HEK293 (cell line): Measurements from ENCODE around the gene ELAC2.
A peak's percentile ranks its signal among the peaks of the same experiment; 100 is the strongest.

Source experiments
- CTCF ChIA-PET: fragments of 350-600 bp; formaldehyde crosslinking; extraction: SDS; loops from one replicate; lab custom pipeline; 2021; ENCODE audit warnings: antibody characterized with exemption; lab: Yijun Ruan, JAX
- POLR2A ChIA-PET: fragments of 300-600 bp; formaldehyde crosslinking; extraction: SDS; loops from one replicate; lab custom pipeline; 2020; ENCODE audit warnings: antibody characterized with exemption, inconsistent platforms; lab: Yijun Ruan, JAX
- H3K27ac ChIP-seq: fragments of 200-500 bp; sonication (Bioruptor generic); 2 replicates; pipeline ENCODE4 v1.5.1; 2014; ENCODE audit warnings: low read depth, low read length, control low read depth, inconsistent platforms; ENCODE audit errors: extremely low read depth
- H3K36me3 ChIP-seq, 2 experiments: fragments of 200-500 bp in 1 of 2; sonication (Bioruptor generic) in 1 of 2; 1 replicate in 1 of 2; 2 replicates in 1 of 2; pipeline ENCODE4 v1.5.1; 2014 to 2017; ENCODE audit warnings: inconsistent platforms in 2 of 2, low read length in 2 of 2; ENCODE audit not compliant: control insufficient read depth in 2 of 2, insufficient read depth in 1 of 2
- H3K4me1 ChIP-seq: fragments of 200-500 bp; sonication (Bioruptor generic); 2 replicates; pipeline ENCODE4 v1.5.1; 2014; ENCODE audit warnings: mild to moderate bottlenecking, low read length, inconsistent platforms; ENCODE audit not compliant: control insufficient read depth, insufficient read depth
- H3K4me3 ChIP-seq: 2 replicates; pipeline ENCODE4 v1.5.1; 2011; ENCODE audit warnings: low read depth, mild to moderate bottlenecking, control low read depth, low read length, moderate library complexity
- H3K9me3 ChIP-seq: fragments of 200-500 bp; sonication (Bioruptor generic); 2 replicates; pipeline ENCODE4 v1.5.1; 2014; ENCODE audit warnings: low read depth, low read length, inconsistent platforms; ENCODE audit not compliant: control insufficient read depth, insufficient read depth
- BCL11A ChIP-seq: fragments of 450-650 bp; formaldehyde crosslinking; IDR thresholded peaks from 2 replicates; pipeline ENCODE4 v1.5.1; 2016; ENCODE audit warnings: low read depth, missing biosample characterization, missing genetic modification characterization
- SETDB1 ChIP-seq: IDR thresholded peaks from one replicate; pipeline ENCODE4 v1.6.1; 2017; ENCODE audit warnings: mild to moderate bottlenecking, low read length, moderate library complexity, mixed read lengths; ENCODE audit not compliant: insufficient read length
- YY1 ChIP-seq: fragments of 450-650 bp; formaldehyde crosslinking; IDR thresholded peaks from 2 replicates; pipeline ENCODE4 v1.5.1; 2018; ENCODE audit warnings: missing biosample characterization, missing genetic modification characterization
- ZBTB1 ChIP-seq: fragments of 450-650 bp; formaldehyde crosslinking; IDR thresholded peaks from 2 replicates; pipeline ENCODE4 v1.5.1; 2016; ENCODE audit warnings: missing biosample characterization, missing genetic modification characterization
- ZBTB48 ChIP-seq: fragments of 450-650 bp; formaldehyde crosslinking; IDR thresholded peaks from 2 replicates; pipeline ENCODE4 v1.5.1; 2016; ENCODE audit warnings: missing biosample characterization, missing genetic modification characterization
- ZBTB7A ChIP-seq: fragments of 450-650 bp; formaldehyde crosslinking; IDR thresholded peaks from 2 replicates; pipeline ENCODE4 v1.5.1; 2016; ENCODE audit warnings: low read depth, missing biosample characterization, missing genetic modification characterization
- ZBTB8A ChIP-seq: fragments of 450-650 bp; formaldehyde crosslinking; IDR thresholded peaks from 2 replicates; pipeline ENCODE4 v1.5.1; 2016; ENCODE audit warnings: missing biosample characterization, missing genetic modification characterization
- ZFP41 ChIP-seq: fragments of 450-650 bp; formaldehyde crosslinking; IDR thresholded peaks from 2 replicates; pipeline ENCODE4 v1.5.1; 2016; ENCODE audit warnings: missing biosample characterization, missing genetic modification characterization, borderline replicate concordance
- ZFP69B ChIP-seq: fragments of 450-650 bp; formaldehyde crosslinking; IDR thresholded peaks from 2 replicates; pipeline ENCODE4 v1.5.1; 2016; ENCODE audit warnings: missing biosample characterization, missing genetic modification characterization
- ZNF211 ChIP-seq: fragments of 450-650 bp; formaldehyde crosslinking; IDR thresholded peaks from 2 replicates; pipeline ENCODE4 v1.5.1; 2016; ENCODE audit warnings: low read depth, missing biosample characterization, missing genetic modification characterization
- ZNF324 ChIP-seq: fragments of 450-650 bp; formaldehyde crosslinking; IDR thresholded peaks from 2 replicates; pipeline ENCODE4 v1.5.1; 2016; ENCODE audit warnings: missing biosample characterization, missing genetic modification characterization
- ZNF350 ChIP-seq: fragments of 450-650 bp; formaldehyde crosslinking; IDR thresholded peaks from 2 replicates; pipeline ENCODE4 v1.5.0; 2017; ENCODE audit warnings: missing biosample characterization, mild to moderate bottlenecking, missing genetic modification characterization
- ZNF391 ChIP-seq: fragments of 450-650 bp; formaldehyde crosslinking; IDR thresholded peaks from 2 replicates; pipeline ENCODE4 v1.5.1; 2016; ENCODE audit warnings: low read depth, missing biosample characterization, missing genetic modification characterization, borderline replicate concordance
- ZNF398 ChIP-seq: fragments of 450-650 bp; formaldehyde crosslinking; IDR thresholded peaks from 2 replicates; pipeline ENCODE4 v1.5.1; 2017; ENCODE audit warnings: missing biosample characterization, missing genetic modification characterization
- ZNF423 ChIP-seq: fragments of 450-650 bp; formaldehyde crosslinking; IDR thresholded peaks from 2 replicates; pipeline ENCODE4 v1.5.1; 2016; ENCODE audit warnings: missing biosample characterization, missing genetic modification characterization
- ZNF48 ChIP-seq: fragments of 450-650 bp; formaldehyde crosslinking; IDR thresholded peaks from 2 replicates; pipeline ENCODE4 v1.5.1; 2016; ENCODE audit warnings: missing biosample characterization, missing genetic modification characterization
- ZNF548 ChIP-seq: fragments of 450-650 bp; formaldehyde crosslinking; IDR thresholded peaks from 2 replicates; pipeline ENCODE4 v1.5.1; 2016; ENCODE audit warnings: missing biosample characterization, missing genetic modification characterization
- ZNF561 ChIP-seq: fragments of 450-650 bp; IDR thresholded peaks from 2 replicates; pipeline ENCODE4 v1.5.1; 2018; ENCODE audit warnings: missing biosample characterization, missing genetic modification characterization, borderline replicate concordance
- ZNF623 ChIP-seq: fragments of 450-650 bp; formaldehyde crosslinking; IDR thresholded peaks from 2 replicates; pipeline ENCODE4 v1.5.1; 2016; ENCODE audit warnings: missing biosample characterization, missing genetic modification characterization
- ZNF654 ChIP-seq: fragments of 450-650 bp; formaldehyde crosslinking; IDR thresholded peaks from 2 replicates; pipeline ENCODE4 v1.5.1; 2016; ENCODE audit warnings: low read depth, missing biosample characterization, missing genetic modification characterization
- ZNF660 ChIP-seq: fragments of 450-650 bp; IDR thresholded peaks from 2 replicates; pipeline ENCODE4 v1.5.1; 2018; ENCODE audit warnings: missing biosample characterization, mild to moderate bottlenecking, missing genetic modification characterization
- ZNF777 ChIP-seq: fragments of 450-650 bp; formaldehyde crosslinking; IDR thresholded peaks from 2 replicates; pipeline ENCODE4 v1.5.1; 2017; ENCODE audit warnings: missing biosample characterization, missing genetic modification characterization, borderline replicate concordance
- ZNF791 ChIP-seq: fragments of 450-650 bp; formaldehyde crosslinking; IDR thresholded peaks from 2 replicates; pipeline ENCODE4 v1.5.1; 2016; ENCODE audit warnings: missing biosample characterization, missing genetic modification characterization
- ZSCAN4 ChIP-seq: fragments of 450-650 bp; formaldehyde crosslinking; IDR thresholded peaks from 2 replicates; pipeline ENCODE4 v1.5.1; 2017; ENCODE audit warnings: missing biosample characterization, missing genetic modification characterization
- TF ChIP-seq, protein P1 (sequence below): fragments of 450-650 bp; formaldehyde crosslinking; IDR thresholded peaks from 2 replicates; pipeline ENCODE4 v1.5.1; 2016; ENCODE audit warnings: missing biosample characterization, missing genetic modification characterization

The ELAC2 gene

DNA sequence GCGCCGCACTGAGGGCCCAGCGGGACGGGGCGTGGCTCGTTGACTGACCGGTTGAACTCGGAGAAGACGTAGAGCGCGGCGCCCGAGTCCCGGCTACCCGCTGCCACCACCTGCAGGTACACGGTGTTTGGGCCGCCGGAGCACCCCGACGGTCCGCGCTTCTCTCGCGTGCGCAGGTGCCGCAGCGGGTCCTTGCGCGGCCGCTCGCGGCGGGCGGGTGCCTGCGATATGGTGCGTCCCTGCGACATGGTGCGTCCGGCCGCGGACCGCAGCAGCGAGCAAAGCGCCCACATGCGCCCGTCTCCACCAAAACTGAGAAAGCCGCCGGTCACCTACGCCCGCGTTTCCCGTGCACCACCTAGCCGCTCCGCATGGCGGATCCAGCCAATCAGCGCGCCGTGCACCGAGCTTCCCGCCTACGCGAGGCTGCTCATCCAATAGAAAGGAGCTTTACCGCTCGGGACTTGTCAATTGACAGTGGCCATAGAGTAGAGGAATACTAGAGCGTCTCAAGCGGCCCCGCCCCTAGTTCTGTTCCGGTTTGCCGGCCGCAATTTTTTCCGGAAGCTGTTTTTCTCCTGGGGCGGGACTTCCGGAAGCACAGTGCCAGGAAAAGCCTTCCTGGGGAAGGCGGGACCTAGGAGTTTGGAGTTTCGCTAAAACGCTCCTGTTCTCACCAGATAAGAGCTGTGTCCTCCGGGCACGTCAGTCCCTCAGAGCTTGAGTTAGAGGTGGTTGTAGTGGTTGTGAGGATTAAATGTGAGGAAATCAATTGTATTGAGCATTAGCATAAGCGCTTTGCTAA, at the start of gene ELAC2 (continued):
- TF ChIP-seq ZNF623 (tag by site-specific recombination) (no peak), ZNF777 (tag by site-specific recombination) (0 out of 2 replicates have a peak, but pooled peaks have one; percentile 48), ZNF548 (tag by site-specific recombination) (no peak), ZNF324 (tag by site-specific recombination) (0 out of 2 replicates have a peak, but pooled peaks have one; percentile 27), BCL11A (tag by site-specific recombination) (no peak), ZBTB1 (no peak), ZFP69B (tag by site-specific recombination) (0 out of 2 replicates have a peak, but pooled peaks have one; percentile 20), ZNF48 (tag by site-specific recombination) (no peak), YY1 (tag by site-specific recombination) (0 out of 2 replicates have a peak, but pooled peaks have one; percentile 21), ZNF423 (tag by site-specific recombination) (no peak), ZSCAN4 (no peak)
- TF ChIP-seq, protein P1, sequence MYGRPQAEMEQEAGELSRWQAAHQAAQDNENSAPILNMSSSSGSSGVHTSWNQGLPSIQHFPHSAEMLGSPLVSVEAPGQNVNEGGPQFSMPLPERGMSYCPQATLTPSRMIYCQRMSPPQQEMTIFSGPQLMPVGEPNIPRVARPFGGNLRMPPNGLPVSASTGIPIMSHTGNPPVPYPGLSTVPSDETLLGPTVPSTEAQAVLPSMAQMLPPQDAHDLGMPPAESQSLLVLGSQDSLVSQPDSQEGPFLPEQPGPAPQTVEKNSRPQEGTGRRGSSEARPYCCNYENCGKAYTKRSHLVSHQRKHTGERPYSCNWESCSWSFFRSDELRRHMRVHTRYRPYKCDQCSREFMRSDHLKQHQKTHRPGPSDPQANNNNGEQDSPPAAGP (tag by site-specific recombination) = no peak

DNA sequence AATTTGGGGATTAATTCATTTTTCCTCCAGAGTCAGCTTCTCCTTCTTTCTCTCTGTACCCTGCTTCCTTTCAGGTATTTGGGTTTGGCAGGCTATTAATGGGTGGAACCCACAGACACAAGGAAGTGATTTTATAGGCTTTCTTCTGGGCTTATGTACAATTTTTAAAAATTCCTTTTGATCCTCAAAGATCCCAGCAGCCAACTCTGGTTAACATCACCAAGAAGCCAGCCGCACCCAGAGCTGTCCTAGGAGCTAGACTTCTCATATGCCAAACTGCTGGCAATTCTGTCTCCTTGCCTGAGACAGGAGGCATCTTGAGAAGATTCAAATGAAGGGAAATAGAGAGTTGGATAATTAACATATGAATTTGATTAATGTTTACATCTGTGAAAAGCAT, 47.2 kb upstream of the ELAC2 start:
- H3K9me3 ChIP-seq = no peaks in the 10 kb centered on the region
- H3K4me1 ChIP-seq = no peaks in the 10 kb centered on the region
- CTCF ChIA-PET = no interaction called here
- no peak for TF ChIP-seq SETDB1
- no peak for TF ChIP-seq ZNF398
- no peak for TF ChIP-seq ZBTB48 (tag by site-specific recombination)
- TF ChIP-seq ZSCAN4 = no peak
- no peak for TF ChIP-seq ZBTB7A (tag by site-specific recombination)
- no peak for TF ChIP-seq ZNF561 (tag by site-specific recombination)
- TF ChIP-seq ZBTB8A (tag by site-specific recombination) = no peak
- no peak for TF ChIP-seq ZNF654 (tag by site-specific recombination)
- TF ChIP-seq ZNF350 (tag by site-specific recombination) = no peak
- no peak for TF ChIP-seq ZNF791 (tag by site-specific recombination)
- no peak for TF ChIP-seq ZNF391
- no peak for TF ChIP-seq ZNF211 (tag by site-specific recombination)
- no peak for TF ChIP-seq ZNF660 (tag by site-specific recombination)
- TF ChIP-seq ZFP41 (tag by site-specific recombination) = no peak
- TF ChIP-seq, all 188 proteins: peak for 0
- no peaks in the 10 kb centered on the region for H3K36me3 ChIP-seq
- H3K27ac ChIP-seq = no peak overlapping the region
- POLR2A ChIA-PET = no interaction called here
- no peak overlapping the region for H3K4me3 ChIP-seq
